Measurements from ENCODE around the gene ZNF716.
"Not testable (repeated sequence)": the region's sequence is repeated elsewhere in the genome, so short reads cannot be mapped to it uniquely, and the experiment has no call there.

ZNF716 gene

GRCh38 chr7:57449904-57450303 is at the start of gene ZNF716:
TSS of gene ZNF716 (plus strand) at chr7:57450177. CDS start at chr7:57450289, 112 bp downstream.
- Histone ChIP-seq H3K4me1 (ENCODE audit: control insufficient read depth in 1 of 2, insufficient read depth in 2 of 2, low read length in 2 of 2) (no peaks in the 10 kb centered on the region), H3K9ac (ENCODE audit: low read depth in 1 of 2, low read length in 2 of 2) (no peak within 1 kb of the TSS), H3K36me3 (ENCODE audit: control insufficient read depth in 1 of 2, insufficient read depth in 2 of 2, low read length in 2 of 2) (no peaks in the 10 kb centered on the region), H3K27ac (ENCODE audit: low read depth, low read length) (no peak within 1 kb of the TSS), H3K27me3 (ENCODE audit: control insufficient read depth in 1 of 2, insufficient read depth in 2 of 2, low read length in 2 of 2) (no peaks in the 10 kb centered on the region), H3K9me3 (ENCODE audit: control insufficient read depth in 1 of 2, low read length in 2 of 2) (peaks cover 11 to 15% of the 10 kb centered on the region in 2 donors), H3K4me3 (ENCODE audit: low read depth in 1 of 2, low read length in 2 of 2) (no peak within 1 kb of the TSS)

- Histone ChIP-seq H3K9ac (ENCODE audit: low read depth in 1 of 2, low read length in 2 of 2) (no peak overlapping the region), H3K27me3 (ENCODE audit: control insufficient read depth in 1 of 2, insufficient read depth in 2 of 2, low read length in 2 of 2) (no peaks in the 10 kb centered on the region), H3K27ac (ENCODE audit: low read depth, low read length) (no peak overlapping the region), H3K4me1 (ENCODE audit: control insufficient read depth in 1 of 2, insufficient read depth in 2 of 2, low read length in 2 of 2) (no peaks in the 10 kb centered on the region), H3K36me3 (ENCODE audit: control insufficient read depth in 1 of 2, insufficient read depth in 2 of 2, low read length in 2 of 2) (no peaks in the 10 kb centered on the region), H3K4me3 (ENCODE audit: low read depth in 1 of 2, low read length in 2 of 2) (no peak overlapping the region), H3K9me3 (ENCODE audit: control insufficient read depth in 1 of 2, low read length in 2 of 2) (peaks cover 16 to 26% of the 10 kb centered on the region in 2 donors)
Observed at GRCh38 chr7:57400531-57401155, 49.3 kb upstream of the ZNF716 start.

GRCh38 chr7:57403051-57403450 is 46.9 kb upstream of the ZNF716 start:
- H3K4me1 ChIP-seq (ENCODE audit: control insufficient read depth in 1 of 2, insufficient read depth in 2 of 2, low read length in 2 of 2); H3K4me3 ChIP-seq (ENCODE audit: low read depth in 1 of 2, low read length in 2 of 2); H3K36me3 ChIP-seq (ENCODE audit: control insufficient read depth in 1 of 2, insufficient read depth in 2 of 2, low read length in 2 of 2); H3K27ac ChIP-seq (ENCODE audit: low read depth, low read length); H3K27me3 ChIP-seq (ENCODE audit: control insufficient read depth in 1 of 2, insufficient read depth in 2 of 2, low read length in 2 of 2); H3K9ac ChIP-seq (ENCODE audit: low read depth in 1 of 2, low read length in 2 of 2): not testable (repeated sequence)
- H3K9me3 ChIP-seq (ENCODE audit: control insufficient read depth in 1 of 2, low read length in 2 of 2): peaks cover 16 to 26% of the 10 kb centered on the region in 2 donors

GRCh38 chr7:57403601-57404342 is 46.2 kb upstream of the ZNF716 start:
- Histone ChIP-seq H3K9ac (ENCODE audit: low read depth in 1 of 2, low read length in 2 of 2) (no peak overlapping the region), H3K4me3 (ENCODE audit: low read depth in 1 of 2, low read length in 2 of 2) (peak overlapping the region in 1 of 2 donors; percentile 50), H3K36me3 (ENCODE audit: control insufficient read depth in 1 of 2, insufficient read depth in 2 of 2, low read length in 2 of 2) (no peaks in the 10 kb centered on the region), H3K27me3 (ENCODE audit: control insufficient read depth in 1 of 2, insufficient read depth in 2 of 2, low read length in 2 of 2) (no peaks in the 10 kb centered on the region), H3K4me1 (ENCODE audit: control insufficient read depth in 1 of 2, insufficient read depth in 2 of 2, low read length in 2 of 2) (no peaks in the 10 kb centered on the region), H3K9me3 (ENCODE audit: control insufficient read depth in 1 of 2, low read length in 2 of 2) (peaks cover 16 to 24% of the 10 kb centered on the region in 2 donors), H3K27ac (ENCODE audit: low read depth, low read length) (no peak overlapping the region)

- no peaks in the 10 kb centered on the region for H3K27me3 ChIP-seq (ENCODE audit: control insufficient read depth in 1 of 2, insufficient read depth in 2 of 2, low read length in 2 of 2)
- H3K4me1 ChIP-seq (ENCODE audit: control insufficient read depth in 1 of 2, insufficient read depth in 2 of 2, low read length in 2 of 2): no peaks in the 10 kb centered on the region
- H3K36me3 ChIP-seq (ENCODE audit: control insufficient read depth in 1 of 2, insufficient read depth in 2 of 2, low read length in 2 of 2): no peaks in the 10 kb centered on the region
- H3K4me3 ChIP-seq (ENCODE audit: low read depth in 1 of 2, low read length in 2 of 2): peak overlapping the region in 1 of 2 donors; percentile 50
- H3K27ac ChIP-seq (ENCODE audit: low read depth, low read length): no peak overlapping the region
- H3K9me3 ChIP-seq (ENCODE audit: control insufficient read depth in 1 of 2, low read length in 2 of 2): peaks cover 16 to 21% of the 10 kb centered on the region in 2 donors
- no peak overlapping the region for H3K9ac ChIP-seq (ENCODE audit: low read depth in 1 of 2, low read length in 2 of 2)
Observed at GRCh38 chr7:57404343-57404966, 45.5 kb upstream of the ZNF716 start.

- Histone ChIP-seq H3K4me1 (ENCODE audit: control insufficient read depth in 1 of 2, insufficient read depth in 2 of 2, low read length in 2 of 2) (no peaks in the 10 kb centered on the region), H3K36me3 (ENCODE audit: control insufficient read depth in 1 of 2, insufficient read depth in 2 of 2, low read length in 2 of 2) (no peaks in the 10 kb centered on the region), H3K9me3 (ENCODE audit: control insufficient read depth in 1 of 2, low read length in 2 of 2) (peaks cover 16 to 17% of the 10 kb centered on the region in 2 donors), H3K4me3 (ENCODE audit: low read depth in 1 of 2, low read length in 2 of 2) (no peak overlapping the region), H3K9ac (ENCODE audit: low read depth in 1 of 2, low read length in 2 of 2) (no peak overlapping the region), H3K27ac (ENCODE audit: low read depth, low read length) (no peak overlapping the region), H3K27me3 (ENCODE audit: control insufficient read depth in 1 of 2, insufficient read depth in 2 of 2, low read length in 2 of 2) (no peaks in the 10 kb centered on the region)
Observed at GRCh38 chr7:57404967-57405421, 45.0 kb upstream of the ZNF716 start.

GRCh38 chr7:57407125-57407524 is 42.9 kb upstream of the ZNF716 start:
- Histone ChIP-seq H3K27ac (ENCODE audit: low read depth, low read length) (no peak overlapping the region), H3K27me3 (ENCODE audit: control insufficient read depth in 1 of 2, insufficient read depth in 2 of 2, low read length in 2 of 2) (no peaks in the 10 kb centered on the region), H3K9ac (ENCODE audit: low read depth in 1 of 2, low read length in 2 of 2) (no peak overlapping the region), H3K36me3 (ENCODE audit: control insufficient read depth in 1 of 2, insufficient read depth in 2 of 2, low read length in 2 of 2) (no peaks in the 10 kb centered on the region), H3K9me3 (ENCODE audit: control insufficient read depth in 1 of 2, low read length in 2 of 2) (peaks cover 16 to 21% of the 10 kb centered on the region in 2 donors), H3K4me3 (ENCODE audit: low read depth in 1 of 2, low read length in 2 of 2) (no peak overlapping the region), H3K4me1 (ENCODE audit: control insufficient read depth in 1 of 2, insufficient read depth in 2 of 2, low read length in 2 of 2) (no peaks in the 10 kb centered on the region)

- H3K9ac ChIP-seq (ENCODE audit: low read depth in 1 of 2, low read length in 2 of 2): no peak overlapping the region
- peaks cover 17 to 51% of the 10 kb centered on the region in 2 donors for H3K9me3 ChIP-seq (ENCODE audit: control insufficient read depth in 1 of 2, low read length in 2 of 2)
Observed at GRCh38 chr7:57412168-57412567, 37.8 kb upstream of the ZNF716 start.

GRCh38 chr7:57412618-57413017 is 37.4 kb upstream of the ZNF716 start:
- no peak overlapping the region for H3K9ac ChIP-seq (ENCODE audit: low read depth in 1 of 2, low read length in 2 of 2)
- no peaks in the 10 kb centered on the region for H3K27me3 ChIP-seq (ENCODE audit: control insufficient read depth in 1 of 2, insufficient read depth in 2 of 2, low read length in 2 of 2)
- no peak overlapping the region for H3K27ac ChIP-seq (ENCODE audit: low read depth, low read length)
- H3K36me3 ChIP-seq (ENCODE audit: control insufficient read depth in 1 of 2, insufficient read depth in 2 of 2, low read length in 2 of 2): no peaks in the 10 kb centered on the region
- peaks cover 17 to 54% of the 10 kb centered on the region in 2 donors for H3K9me3 ChIP-seq (ENCODE audit: control insufficient read depth in 1 of 2, low read length in 2 of 2)
- no peaks in the 10 kb centered on the region for H3K4me1 ChIP-seq (ENCODE audit: control insufficient read depth in 1 of 2, insufficient read depth in 2 of 2, low read length in 2 of 2)
- H3K4me3 ChIP-seq (ENCODE audit: low read depth in 1 of 2, low read length in 2 of 2): no peak overlapping the region

More at GRCh38 chr7:57412168-57412567, 37.8 kb upstream of the ZNF716 start:
- no peak overlapping the region for H3K4me3 ChIP-seq (ENCODE audit: low read depth in 1 of 2, low read length in 2 of 2)
- H3K27me3 ChIP-seq (ENCODE audit: control insufficient read depth in 1 of 2, insufficient read depth in 2 of 2, low read length in 2 of 2): no peaks in the 10 kb centered on the region
- no peaks in the 10 kb centered on the region for H3K36me3 ChIP-seq (ENCODE audit: control insufficient read depth in 1 of 2, insufficient read depth in 2 of 2, low read length in 2 of 2)
- no peak overlapping the region for H3K27ac ChIP-seq (ENCODE audit: low read depth, low read length)
- no peaks in the 10 kb centered on the region for H3K4me1 ChIP-seq (ENCODE audit: control insufficient read depth in 1 of 2, insufficient read depth in 2 of 2, low read length in 2 of 2)
